SHP77 (cell line): Measurements from ENCODE around the gene UTP11.
A peak's percentile ranks its signal among the peaks of the same experiment; 100 is the strongest.

ENCODE experiments used
- DNase-seq, 2 experiments: peaks; one replicate each; lab custom pipeline; 2025; lab: John Stamatoyannopoulos, UW

Gene UTP11

DNA sequence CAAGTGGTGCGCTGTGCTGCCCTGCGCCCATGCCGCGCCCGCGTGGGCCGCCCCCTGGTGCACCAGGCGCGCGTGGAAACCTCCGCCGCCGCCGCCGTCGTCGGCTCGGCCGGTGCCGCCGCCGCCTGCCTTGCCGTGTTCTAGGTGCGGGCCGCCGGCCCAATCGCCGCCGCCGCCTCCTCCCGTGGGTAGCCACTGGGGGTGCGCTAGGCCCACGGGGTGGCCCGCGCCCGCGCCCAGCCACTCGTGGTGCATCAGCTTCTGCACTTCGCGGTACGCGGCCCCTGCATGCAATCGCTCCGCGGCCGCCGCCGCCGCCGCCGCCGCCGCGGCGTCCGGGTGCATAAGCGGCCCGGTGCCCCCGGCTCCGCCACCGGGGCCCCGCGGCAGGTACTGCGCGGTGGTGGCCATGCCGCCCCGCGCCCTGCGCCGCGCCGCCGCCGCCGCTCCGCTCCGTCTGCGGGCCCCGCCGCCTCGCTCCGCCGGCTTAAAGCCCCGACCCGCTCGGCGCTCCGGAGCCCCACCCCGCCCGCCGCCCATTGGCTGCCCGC, 33.9 kb downstream of the UTP11 start, which contains the start of gene POU3F1:
Gene POU3F1, minus strand, starts transcription at position 461 of the 551 bp plus-strand sequence. Its CDS starts 50 bp downstream, at position 411.
- DNase-seq = no peak

DNA sequence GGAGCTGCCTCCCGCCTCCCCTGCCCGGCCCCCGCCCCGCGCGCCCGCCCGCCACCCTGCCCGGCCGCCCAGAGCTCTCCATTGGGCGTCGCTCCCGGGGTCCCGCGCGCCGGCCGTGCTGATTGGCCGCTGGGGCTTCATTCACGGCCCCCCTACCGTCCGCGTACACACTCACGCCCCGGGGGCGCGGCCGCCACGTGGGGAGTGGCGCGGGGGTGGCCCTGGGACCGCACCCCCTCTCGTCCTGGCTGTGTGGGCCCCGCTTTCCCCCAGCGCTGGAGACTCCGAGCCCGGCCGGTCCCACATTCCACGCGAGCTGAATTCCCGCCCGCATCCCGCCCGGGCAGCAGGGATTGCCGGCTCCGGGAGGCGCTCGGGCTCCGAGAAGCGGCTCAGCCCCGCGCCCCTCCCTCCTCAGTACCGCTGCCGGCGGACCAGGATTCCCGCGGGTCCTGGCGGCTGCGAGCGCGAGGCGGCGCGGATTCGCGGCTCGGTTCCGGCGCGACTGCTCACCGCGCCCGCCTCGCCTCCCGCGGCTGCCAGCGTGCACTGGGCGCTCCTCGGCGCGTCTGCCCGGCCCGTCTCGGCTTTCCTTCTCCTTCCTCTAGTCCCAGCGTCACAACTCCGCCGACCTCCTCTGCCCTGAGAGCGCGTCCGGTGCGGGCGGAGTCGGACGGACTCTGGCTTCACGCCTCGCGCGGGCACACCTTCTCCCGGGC, 34.5 kb downstream of the UTP11 start:
- DNase-seq = no peak

DNA sequence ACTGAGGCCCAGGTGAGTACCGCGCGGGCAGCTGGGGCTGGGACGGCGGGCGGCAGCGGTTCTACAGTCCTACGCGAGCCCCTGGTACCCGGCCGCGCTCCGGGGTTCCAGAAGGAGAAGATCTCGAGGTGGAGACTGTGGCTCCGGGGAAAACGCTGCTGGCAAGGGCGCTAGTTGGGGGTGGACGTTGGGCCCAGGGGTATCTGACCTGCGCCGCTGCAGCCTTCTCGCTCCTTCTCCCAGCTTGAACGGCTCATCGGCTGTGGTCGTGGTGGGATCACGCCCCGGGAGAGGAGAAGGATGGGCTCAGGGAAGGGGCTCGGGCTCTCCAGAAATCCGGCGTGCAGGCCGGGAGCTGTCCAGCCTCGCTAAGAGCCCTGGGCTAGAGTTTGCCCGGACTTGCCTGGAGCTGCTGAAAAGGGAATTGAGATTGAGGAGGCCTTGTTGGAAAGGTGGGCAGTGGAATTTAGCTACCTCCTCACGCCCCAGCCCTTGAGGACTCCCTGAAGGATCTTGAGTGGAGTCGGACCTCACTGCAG, 35.1 kb downstream of the UTP11 start:
- DNase-seq = no peak

DNA sequence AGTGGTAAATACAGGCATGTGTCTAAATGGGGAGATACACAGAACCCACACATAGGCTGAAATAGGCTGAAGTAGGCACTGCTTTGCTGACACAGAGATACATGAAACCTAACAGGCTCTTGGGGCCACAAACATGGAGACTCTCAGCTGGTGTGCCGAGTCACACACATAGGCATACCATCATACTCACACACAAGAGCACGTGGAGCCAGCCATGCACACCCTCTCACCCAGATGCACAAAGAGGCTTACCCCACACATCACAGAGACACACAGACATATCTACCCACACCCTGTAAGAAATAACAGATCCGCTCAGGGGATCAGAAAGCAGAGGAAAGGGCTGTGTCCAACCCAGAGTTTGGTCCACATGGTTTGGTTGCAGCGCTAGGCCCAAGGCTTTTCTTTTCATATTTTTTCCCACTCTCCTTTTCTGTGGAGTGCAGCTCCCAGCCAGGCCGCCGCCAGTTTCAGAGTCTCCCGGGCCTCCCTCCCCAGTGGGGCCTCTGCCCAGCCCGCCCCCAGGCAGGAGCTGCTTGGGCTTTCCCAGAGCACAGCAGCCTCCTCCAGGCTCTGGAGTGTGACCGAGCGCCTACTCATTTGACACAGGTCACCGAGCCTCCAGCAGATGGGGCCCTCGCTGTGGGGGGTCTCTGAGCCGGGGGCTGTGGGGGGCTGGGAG, 38.0 kb downstream of the UTP11 start:
- DNase-seq = no peak

DNA sequence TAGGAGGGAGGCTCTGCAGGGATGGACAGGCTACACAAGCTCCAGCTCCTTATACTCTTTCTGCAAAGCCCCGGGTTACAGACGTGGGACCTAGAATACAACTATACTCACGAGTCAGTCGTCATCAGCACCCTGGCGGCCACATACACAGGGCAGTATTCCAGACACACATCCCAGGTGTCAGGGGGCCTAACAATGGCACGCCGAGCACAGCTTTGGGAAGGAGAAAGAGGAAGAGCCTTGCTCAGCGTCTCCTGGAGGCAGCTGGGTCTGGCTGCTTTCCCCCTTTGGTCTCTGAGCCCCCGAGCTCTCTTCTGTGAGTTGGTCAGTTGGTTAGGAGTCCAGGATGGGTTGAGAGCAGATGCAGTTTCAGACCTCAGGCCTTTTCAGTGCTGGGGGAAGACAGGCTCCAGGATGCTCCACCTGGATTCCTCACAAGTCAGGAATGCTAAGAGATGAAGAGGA, 38.6 kb downstream of the UTP11 start:
- no peak for DNase-seq

DNA sequence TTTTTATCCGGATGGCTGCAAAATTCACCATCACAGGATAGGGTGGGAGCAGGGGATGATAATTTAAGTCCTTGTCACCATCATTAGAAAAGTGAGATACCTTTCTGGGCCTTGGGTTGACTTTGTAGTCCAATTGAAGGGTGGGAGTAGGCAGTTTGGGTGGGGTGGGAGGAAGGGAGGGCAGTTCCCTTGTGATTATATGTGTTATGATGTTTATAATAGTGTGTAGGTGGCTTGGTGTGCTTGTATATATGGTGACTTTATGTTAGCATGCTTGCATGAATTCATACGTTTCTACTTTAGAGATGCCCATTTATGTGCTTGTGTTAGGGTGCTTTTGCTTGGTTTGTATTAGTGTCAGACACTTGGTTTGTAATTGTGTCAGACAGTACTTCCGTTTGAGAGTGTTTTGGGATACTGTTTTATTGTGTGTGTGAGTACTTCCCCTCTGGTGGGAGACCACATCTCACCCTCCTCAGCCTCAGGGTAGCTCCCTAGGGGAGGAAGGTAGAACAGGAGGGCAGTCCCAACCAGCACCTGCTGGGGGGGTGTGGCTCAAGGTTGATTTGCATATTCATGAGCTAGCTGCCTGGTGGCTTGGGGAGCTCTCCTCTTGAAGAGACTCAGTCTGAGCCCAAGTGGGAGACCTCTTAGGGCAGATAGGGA, 40.3 kb downstream of the UTP11 start:
- DNase-seq = no peak

DNA sequence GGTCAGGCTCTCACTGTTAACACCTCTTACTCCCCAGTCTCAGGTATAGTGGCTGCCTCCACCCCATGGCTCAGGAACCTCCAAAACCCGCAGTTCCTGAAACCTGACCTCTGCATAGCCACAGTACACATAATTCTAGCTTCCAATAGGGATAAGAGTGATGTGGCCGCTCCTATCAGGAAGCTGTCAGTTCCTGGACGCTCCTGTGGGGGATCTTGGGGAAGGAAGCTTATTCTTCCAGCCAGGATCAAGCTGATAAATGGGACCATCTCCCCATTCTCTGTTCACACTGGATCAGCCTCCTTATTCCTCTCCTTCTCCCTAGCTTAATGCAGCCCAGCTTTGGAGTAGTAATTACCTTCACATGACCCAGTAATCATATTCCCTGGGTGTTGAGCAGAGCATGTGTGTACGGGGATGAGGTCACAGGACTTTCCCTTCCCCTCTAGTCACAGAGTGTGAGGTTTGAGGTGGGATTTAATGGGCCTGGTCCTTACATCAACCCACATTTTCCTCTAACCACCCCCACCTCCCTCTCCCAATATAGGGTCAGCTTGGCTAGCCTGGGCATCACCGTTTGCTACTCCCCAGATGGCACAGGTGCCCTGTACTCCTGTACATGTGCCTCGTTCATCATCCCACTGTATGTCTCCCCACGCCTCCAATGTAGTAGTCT, 41.0 kb downstream of the UTP11 start:
- DNase-seq = no peak

DNA sequence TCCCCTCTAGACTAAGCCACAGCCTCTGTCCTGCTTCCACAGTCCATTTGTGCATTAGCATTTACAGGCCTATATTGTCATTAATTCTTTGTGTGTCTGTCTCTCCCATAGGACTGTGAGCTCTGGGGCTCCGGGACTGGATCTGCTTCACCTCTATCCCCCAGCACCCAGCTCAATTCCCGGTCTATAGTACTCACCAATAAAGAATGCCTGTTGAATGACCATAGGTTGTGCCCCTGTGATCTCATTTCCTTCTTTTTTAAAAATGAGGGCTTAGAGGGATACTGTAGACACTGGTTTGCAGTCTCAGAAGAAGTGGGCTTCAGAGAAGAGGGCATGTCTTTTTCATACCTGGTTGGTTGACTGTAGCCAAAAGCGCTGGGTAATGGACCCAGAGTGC, 42.9 kb downstream of the UTP11 start:
- DNase-seq = no peak

DNA sequence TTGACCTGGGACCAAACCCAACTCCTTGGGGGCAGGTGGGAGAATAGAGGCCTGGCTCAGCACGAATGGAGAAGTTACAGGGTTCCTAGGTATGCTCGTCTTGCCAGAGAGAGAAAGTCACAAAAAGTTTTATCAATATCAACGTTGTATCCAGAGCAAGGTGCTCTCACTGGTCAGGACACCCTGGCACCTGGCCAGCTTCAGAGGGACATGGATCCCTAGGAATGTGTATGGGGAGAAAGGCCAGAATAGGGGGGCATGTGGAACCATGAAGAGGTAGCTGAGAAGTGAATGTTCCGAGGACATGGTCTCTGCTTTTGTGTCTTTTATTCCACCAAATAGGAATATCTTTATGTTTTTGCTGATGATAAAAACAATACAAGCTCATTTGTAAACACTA, 43.4 kb downstream of the UTP11 start:
- DNase-seq = no peak

DNA sequence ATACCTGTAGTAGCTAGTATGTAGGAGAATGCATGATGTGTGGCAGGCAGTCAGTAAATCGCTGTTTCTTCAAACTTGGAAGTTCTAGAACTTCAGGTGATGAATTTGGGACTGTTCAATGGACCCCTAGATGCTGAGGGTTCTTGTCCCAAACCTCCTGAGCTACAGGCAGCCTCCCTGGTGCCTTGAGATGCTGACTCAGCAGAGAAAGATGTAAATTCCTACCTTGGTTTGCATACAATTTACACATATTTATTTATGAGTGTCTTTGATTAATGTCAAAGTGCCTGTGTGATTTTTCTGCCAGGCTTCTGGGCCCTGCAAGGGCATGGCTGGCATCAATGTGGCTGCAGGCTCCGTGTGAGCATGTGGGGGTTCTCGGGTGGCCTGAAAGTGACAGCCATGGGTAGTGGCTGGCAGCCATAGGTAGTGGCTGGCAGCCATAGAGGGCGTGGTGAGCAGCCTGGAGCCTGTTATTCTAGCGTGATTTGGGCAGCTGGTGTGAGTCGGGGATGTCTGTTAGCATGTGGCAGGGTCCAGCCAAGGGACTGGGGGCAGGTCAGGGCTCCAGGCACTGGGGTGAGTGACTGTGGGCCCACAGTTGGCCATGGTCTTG, 47.2 kb downstream of the UTP11 start:
- DNase-seq = no peak

DNA sequence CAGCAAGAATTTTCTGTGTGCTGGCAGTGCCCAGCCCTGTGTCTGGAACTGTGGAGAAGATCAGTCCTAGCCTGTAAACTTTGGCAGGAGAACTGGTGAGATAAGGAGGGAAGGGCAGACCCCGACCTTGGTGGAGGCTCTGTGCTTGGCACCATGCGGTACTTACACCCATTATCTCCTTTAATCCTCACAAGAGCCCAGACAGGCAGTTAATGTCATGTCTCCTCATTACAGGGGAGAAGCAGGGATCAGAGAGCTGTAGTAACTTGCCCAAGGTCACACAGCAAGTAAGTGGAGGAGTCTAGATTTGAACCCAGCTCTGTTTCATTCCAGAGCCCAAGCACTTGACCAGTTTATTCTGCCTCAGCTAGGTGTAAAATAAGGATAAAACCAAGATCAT, 48.0 kb downstream of the UTP11 start:
- no peak for DNase-seq

DNA sequence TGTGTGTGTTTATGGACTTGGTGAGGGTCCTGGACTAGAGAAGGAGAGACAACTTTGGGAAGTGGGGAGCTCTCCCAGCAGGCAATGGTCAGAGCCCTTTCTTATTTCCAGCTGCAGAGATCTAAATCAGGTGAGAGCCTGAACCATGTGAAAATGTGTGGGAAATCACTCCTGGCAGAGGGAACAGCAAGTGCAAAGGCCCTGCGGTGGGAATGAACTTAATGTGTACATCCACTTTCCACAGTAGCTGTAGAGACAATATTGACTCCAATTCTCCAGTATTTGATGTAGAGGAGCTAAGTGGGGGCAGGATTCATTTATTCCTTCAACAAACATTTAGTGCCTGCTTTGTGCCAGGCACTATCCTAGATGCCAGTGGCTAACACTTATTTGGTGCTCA, 48.8 kb downstream of the UTP11 start:
- DNase-seq = no peak

DNA sequence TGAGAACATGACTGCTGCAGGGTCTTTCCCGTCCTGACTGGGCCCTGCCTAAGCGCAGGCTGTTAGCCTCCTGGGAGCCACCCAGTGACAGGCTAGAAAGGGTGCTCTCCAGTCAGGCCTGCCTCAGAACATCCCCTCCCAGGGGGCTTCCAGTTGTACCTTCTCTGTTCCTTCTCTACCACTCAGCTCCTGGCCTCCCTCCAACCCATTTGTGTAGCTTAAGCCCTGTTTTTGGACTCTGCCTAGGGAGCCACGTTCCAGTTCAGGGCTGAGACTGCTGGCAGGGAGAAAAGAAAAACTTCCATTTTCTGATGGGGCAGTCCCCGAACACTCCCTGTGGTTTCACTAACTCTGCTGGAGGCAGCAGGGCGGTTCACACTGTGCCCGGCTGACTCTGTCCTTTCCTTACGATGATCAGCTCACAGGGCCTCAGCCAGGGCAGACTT, 49.4 kb downstream of the UTP11 start:
- DNase-seq = no peak

DNA sequence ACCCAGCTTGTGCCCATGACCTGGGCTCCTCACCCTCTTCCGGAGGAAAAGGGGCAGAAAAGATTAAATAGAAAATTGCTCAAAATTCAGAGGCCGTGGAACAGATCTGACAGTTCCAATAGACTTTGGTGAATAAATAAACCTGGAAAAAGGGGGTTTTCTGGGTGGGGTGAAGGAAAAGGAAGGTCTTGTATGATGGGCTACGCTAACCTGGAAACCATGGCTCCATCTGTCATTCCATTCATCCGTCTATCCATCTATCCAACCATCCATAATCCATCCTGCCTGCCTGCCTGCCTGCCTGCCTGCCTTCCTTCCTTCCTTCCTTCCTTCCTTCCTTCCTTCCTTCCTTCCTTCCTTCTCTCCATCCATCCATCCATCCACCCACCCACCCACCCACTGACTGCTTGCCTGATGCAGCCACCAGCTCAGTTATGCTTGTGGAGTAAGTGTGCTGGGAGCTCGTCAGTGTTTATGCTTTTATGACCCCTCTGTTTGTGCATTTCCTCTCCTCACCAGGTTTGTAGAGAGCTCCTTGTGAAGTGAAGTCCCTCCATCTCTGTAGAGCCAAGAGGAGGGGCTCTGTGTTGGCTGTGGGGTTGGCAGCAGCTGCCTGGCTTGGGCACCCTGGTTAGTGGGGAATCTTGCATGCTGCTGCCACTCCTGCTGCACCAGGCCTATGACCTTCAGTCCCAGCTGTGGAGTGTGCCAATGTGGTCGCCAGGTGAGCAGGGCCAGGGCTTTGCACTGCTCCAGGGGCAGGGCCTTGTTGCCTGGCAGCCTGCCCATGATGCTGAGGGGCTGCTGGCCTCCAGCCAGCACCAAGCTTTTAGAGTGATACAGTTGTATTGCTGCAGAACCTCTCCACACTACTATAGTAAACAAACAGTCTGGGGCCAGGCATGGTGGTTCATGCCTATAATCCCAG, 50.1 kb downstream of the UTP11 start:
- DNase-seq = peak; percentile 57 to 69

DNA sequence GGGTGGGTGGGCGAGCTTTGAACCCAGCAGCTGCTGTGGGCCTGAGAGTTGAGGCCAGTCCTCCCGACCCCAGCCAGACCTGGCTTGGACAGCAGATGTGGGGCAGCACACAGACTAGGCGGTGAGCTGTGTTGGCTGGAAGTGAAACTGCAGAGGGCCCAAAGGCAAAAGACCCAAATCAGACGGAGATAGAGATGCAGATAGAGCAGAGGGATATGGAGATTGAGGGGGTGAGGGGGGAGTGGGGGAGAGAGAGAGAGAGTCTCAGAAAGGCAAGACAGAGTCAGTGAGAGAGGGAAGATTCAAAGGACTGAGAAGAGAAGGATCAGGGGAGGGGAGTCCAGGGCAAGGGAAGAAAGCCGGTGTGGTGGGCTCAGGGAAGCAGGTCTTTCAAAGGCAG, 51.1 kb downstream of the UTP11 start:
- no peak for DNase-seq

DNA sequence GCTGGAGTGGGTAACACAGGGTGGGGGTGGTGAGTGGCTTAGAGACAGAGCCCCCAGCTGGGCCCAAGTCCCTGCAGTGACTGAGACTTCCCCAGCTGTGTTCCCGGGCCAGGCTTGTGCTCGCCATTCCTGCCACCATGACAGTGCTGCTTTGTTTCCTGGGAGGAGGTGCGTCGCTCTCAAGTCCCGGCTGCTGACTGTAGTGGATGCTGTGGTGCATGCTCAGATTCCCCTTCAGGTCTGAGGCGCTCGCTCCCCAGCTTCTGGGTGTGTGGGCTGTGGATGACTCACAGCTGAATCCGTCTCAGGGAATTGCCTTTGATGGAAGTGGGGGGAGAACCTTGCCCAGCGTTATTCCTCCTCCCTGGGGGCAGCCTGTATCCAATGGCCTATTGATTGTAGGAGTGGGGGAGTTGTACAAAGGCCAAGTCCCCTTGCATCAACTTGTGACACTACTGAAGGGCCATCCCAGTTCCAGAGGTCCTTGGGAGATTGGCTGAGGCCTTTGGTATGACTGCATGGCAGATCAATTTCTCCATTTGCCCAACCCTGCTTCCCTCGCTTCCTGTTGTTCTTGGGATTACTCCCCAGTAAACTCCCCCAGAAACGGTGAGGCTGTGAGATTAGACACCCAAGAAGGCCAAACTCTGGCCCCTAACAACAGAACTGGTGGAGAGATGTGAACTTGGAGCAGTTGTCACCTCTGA, 51.8 kb downstream of the UTP11 start:
- no peak for DNase-seq

DNA sequence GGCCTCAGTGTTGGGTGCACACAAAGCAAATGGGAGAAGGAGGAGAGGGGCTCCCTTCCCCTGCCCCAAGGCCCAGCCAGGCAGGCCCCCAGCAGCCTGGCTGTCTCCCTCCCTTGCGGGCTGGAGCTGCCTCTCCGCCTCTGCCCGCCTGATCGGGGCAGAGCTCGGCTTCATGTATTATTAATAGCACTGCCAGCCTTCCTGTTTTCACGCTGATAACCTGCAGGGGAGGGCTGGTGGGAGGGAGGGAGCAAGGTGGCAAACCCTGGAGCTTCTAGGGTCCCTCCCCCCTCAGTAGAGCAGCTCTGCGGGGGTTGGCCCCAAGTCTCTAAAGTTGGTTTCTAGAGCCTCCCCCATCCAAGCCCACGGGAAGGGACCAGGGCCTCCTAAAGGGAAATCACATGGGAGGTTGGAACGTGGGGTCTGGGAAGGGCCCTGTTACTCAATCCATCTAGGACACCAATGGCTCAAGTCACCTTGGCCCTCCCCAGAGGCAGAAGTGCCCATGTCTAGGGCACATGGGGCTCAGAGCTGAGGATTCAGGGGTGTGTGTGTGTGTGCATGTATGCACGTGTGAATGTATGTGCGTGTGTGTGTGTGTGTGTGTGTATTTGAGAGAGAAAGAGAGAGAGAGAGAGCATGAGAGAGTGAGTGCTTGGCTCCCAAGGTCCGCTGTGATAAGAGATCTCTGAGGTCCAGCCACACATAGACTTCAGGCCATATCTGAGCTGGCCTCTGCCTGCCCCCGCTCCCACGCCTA, 55.9 kb downstream of the UTP11 start:
- no peak for DNase-seq

DNA sequence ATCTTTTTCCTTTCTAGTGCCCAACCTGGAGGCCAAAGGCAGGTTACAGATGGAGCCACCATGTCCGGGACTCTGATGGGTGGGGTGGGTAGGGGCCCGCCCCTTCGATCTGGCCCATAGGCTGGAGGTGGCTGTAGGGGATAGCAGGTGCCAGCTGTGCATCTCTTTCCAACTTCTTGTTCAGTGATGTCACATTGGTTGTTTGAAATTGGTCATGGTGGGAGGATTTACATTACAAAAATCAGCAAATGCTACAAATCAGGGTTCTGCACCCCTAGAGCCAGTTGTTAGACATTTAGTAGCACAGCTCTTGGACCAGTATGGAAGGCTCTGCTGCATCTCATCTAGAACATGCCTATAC, 56.4 kb downstream of the UTP11 start:
- DNase-seq = no peak
